ENCODE measurements around the gene ANKRD33B.

DNA sequence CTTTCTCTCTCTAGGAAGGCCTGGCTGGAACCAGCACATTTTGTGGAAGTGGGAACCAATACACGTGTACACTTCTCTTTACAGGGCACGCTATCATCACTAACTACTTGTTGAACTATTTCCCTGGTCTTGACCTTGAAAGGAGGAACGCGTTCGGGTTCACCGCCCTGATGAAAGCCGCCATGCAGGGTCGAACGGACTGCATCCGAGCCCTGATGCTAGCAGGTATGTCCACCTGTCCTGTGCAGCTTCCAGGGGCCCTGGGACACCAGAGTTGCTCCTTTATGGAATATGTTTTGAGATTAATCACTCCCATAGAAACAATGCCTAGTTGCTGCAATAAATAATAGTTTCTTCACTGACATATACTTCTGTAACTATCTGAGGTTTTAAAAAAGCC lies 74.1 kb downstream of the ANKRD33B start:
- TF ChIP-seq CTCF (IDR thresholded peaks at IDR 0.05) (no peak), POLR2AphosphoS5 (IDR thresholded peaks at IDR 0.05) (no peak)
